GM19468 (cell line): ENCODE measurements around the gene ARSA.

Experiments
- ATAC-seq: cut with Tn5 transposase; IDR thresholded peaks from one replicate; pipeline ENCODE4 v1.9.1; 2021; ENCODE audit warnings: mild to moderate bottlenecking, moderate library complexity, moderate number of reproducible peaks; ENCODE audit not compliant: unreplicated experiment; ENCODE audit errors: extremely low read depth

The ARSA gene

GRCh38 chr22:50606165-50606945 is 21.6 kb downstream of the ARSA start:
- no peak for ATAC-seq

GRCh38 chr22:50605613-50606074 is 22.3 kb downstream of the ARSA start:
- ATAC-seq = no peak

DNA sequence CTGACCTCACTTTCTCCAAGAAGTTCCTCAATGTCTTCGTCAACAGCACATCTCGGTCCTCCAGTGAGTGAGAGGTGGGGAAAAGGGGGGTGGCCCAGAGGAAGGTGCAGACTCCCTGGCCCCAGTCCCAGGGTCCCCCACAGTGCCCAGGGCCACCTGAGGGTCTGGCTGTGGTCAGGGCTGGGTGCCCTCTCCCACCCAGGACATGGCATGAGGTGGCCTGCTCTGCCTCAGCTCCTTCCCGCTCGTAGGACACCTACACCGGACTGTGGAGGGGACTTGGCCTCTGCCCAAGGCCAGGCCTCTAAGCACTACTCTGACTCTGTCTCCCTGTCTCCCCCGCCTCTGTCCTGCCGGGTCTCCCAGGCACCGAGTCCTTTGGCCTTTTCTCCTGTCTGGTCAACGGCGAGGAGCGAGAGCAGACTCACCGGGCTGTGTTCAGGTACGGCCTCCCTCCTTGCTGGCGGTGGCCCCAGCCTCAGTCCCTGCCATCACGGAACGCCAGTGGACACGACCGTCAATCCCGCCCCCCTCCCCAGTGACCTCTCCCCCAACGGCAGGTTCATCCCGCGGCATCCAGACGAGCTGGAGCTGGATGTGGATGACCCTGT is 22.8 kb downstream of the ARSA start:
- ATAC-seq = no peak

GRCh38 chr22:50604256-50605001 is 23.5 kb downstream of the ARSA start:
- no peak for ATAC-seq

DNA sequence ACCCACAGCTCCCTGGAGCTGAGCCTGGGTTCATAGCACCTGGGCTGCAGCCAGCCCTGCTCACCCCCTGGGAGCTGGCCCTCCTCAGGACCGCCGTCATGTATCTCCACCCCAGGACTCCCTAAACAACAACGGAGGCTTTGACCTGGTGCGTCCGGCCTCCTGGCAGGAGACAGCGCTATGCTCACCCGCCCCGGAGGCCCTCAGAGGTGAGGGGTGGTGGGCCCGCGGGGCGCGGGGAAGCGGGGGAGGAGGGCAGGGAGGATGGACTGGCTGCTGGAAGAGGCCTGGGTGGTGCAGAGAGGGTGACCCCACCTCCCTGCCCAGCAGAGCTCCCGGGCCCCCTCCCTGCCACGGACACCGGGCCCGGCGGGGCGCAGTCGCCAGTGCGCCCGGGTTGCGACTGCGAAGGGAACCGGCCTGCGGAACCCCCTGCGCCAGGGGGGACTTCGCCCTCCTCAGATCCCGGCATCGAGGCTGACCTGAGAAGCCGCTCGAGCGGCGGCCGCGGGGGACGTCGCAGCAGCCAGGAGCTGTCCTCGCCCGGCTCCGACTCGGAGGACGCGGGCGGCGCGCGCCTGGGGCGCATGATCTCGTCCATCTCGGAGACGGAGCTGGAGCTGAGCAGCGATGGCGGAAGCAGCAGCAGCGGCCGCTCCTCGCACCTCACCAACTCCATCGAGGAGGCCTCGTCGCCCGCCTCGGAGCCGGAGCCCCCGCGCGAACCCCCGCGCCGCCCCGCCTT is 24.3 kb downstream of the ARSA start:
- no peak for ATAC-seq

DNA sequence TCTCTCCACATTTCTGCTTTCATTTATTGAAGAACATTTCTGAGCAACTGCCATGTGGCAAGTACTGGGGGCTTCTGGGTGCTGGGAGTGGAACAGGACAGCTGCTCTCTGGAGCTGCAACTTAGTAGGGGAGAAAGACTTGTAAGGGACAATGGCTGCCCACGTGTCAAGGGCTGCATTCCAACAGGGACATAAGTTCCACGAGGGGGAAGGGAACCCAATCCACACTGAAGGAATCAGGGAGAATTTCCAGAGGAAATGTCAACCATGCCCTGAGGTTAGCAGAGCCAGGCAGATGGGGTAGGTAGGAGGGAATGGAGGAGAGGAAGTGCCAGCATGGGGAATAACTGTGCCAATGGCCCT is 25.6 kb downstream of the ARSA start:
- ATAC-seq = no peak

GRCh38 chr22:50601669-50602337 is 26.1 kb downstream of the ARSA start:
- ATAC-seq = no peak

DNA sequence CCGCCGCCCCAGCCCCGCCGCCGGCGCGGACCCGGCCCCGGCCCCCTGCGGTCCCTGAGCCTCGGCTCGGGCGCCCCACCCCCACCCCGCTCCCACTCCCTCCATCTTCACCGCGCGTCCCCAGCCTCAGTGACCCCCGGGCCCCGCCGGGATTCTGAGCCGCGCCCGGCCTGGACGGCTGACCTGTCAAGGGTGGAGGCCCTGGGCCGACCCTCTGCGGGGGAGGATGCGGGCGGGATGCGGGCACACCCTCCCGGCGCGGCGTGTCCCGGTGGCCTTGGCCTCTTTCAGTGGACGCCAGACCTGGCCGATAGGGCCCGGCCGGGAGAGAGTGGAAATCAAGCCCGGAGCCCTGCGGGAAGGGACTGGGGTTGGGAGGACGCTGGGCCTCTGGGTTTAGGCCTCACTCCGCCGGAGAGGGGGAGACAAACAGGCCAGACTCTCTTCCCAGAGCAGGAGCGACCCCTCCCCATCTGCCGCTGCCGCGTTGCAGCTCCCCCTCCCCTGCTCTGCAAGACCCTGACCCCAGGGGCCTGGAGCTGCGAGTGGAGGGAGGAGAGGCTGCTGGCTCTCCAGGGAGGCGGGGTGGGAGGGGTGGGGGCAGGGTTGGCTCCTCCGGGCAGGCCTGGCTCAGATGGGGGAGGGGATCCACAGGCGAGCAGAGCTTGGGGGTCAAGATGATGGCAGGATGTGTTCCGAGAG is 26.8 kb downstream of the ARSA start:
- no peak for ATAC-seq

GRCh38 chr22:50600538-50600937 is 27.4 kb downstream of the ARSA start, which contains the start of gene MAPK8IP2:
Gene MAPK8IP2, plus strand, starts transcription at chr22:50600793. Its CDS starts 26 bp downstream, at chr22:50600819.
- ATAC-seq = no peak

GRCh38 chr22:50599816-50600455 is 28.0 kb downstream of the ARSA start:
- ATAC-seq = no peak

DNA sequence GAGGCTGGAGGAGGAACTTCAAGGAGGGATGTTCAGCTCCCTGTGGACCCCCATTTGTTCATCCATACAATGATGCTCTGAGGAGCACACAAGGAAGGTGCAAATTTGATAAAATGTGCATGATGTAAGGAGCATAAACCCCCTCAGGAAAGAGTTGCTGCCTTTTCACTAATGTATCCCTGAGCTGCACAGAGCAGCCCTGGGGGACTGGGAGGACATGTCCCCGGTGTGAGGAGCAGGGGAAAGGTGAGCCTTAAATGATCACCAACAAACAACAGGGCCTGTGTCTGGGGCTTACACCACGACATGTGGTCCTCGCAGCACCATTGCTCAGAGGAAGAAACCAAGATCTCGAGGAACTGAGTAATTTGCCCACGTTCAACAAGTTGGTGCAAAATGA is 30.9 kb downstream of the ARSA start:
- no peak for ATAC-seq

- ATAC-seq = no peak
Measured at GRCh38 chr22:50595189-50595588, 32.8 kb downstream of the ARSA start.

GRCh38 chr22:50587407-50587806 is 40.5 kb downstream of the ARSA start:
- no peak for ATAC-seq

GRCh38 chr22:50586416-50586815 is 41.5 kb downstream of the ARSA start:
- no peak for ATAC-seq

DNA sequence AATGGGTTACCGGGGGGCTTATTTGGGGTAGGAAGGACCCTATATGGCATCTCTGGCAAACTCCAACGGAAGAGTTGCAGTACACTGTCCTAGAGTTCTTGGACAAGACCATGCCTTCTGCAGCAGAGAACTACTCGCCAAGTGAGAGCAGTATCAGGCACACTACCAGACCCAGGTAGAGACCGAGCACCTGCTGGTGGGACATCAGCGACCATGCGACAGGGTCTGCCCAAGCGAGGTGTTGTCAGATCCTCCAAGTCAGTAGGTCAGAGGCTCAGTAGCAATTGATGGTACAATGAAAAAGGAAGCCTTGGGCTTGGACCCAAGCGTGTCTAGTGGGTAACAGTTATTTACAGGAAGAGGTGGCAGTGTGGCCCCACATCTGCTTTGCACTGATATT is 42.2 kb downstream of the ARSA start:
- no peak for ATAC-seq

DNA sequence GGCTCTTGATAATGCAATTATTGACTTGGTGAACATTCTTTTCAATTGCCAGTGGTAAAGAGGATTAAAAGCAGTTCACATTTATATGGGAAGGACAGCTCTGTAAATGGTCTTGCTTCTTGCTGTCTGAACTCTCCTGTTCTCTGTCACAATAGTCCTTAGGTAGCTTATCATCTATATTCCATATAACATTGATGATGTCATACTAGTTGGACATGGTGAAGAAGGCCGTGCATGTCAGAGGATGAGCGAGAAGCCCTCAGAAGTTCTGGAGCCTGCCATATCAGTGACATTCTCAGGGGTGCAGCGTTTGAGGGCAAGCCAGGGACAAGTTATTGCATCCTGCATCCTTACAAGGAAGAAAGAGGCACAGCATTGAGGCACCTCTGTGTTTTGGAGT is 42.7 kb downstream of the ARSA start:
- no peak for ATAC-seq

GRCh38 chr22:50584106-50585096 is 43.6 kb downstream of the ARSA start:
- ATAC-seq = no peak
